Inferior parietal cortex (tissue), 1 donor: ENCODE measurements around the gene CCDC88B.

ENCODE experiments used
- DNase-seq: peaks from one replicate; pipeline ENCODE4 v3.0.0-alpha.2; 2016; ENCODE audit errors: extremely low spot score

The CCDC88B gene

DNA sequence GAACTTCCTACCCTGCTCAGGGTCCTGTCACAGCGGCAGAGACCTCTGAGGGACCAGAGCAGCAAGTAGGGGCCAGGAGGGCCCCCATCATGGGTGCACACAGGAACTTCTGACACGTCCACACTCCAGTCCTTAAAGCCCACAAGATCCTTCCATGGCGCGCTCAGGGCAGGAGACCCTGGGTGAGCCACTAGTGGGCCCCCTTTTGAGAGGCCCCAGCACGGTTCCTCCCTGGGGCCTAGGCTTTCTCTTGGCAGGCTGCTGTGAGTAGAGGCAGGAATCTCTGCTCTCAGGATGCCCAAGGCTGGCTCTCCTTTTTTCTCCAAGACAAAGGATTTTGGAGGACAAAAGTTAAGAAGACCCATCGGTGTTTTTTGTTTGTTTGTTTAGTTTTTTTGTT is 41.3 kb downstream of the CCDC88B start:
- DNase-seq: no peak

DNA sequence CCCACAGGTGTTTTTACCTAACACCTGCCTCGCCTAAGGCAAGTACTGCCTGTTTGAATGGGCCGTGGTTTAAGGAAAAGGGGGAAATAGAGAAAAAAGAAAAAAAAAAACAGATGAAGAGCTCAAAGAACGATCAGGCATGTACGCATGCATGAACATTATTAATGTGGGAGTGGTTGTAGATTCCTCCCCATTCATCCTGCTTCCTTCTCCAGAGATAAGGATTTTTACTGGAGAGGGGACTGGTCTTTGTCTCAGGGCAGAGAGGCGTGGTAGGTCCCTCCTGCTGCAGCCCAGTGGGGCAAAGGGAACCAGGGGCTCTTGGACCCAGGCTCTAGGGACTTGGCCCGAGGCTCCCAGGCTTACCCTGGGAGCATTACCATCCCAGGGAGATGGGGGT is 42.0 kb downstream of the CCDC88B start:
- no peak for DNase-seq

DNA sequence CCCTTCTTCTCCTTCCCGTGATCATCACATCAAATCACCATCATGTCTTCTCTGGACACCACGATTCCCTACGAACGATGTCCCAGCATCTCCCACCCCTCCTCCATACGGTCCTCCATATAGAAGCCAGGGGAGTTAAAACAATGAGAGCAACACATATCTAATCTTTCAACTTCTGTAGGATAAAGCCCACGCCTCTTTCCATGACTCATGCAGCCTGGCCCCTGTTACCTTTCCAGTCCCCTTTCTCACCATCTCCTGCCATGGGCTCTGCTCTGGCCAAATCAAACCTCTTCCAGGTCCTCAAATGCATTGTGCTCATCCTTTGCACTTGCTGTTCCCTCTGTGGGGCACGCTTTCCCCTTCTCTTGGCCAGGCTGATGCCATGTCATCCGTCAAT is 42.6 kb downstream of the CCDC88B start:
- no peak for DNase-seq

DNA sequence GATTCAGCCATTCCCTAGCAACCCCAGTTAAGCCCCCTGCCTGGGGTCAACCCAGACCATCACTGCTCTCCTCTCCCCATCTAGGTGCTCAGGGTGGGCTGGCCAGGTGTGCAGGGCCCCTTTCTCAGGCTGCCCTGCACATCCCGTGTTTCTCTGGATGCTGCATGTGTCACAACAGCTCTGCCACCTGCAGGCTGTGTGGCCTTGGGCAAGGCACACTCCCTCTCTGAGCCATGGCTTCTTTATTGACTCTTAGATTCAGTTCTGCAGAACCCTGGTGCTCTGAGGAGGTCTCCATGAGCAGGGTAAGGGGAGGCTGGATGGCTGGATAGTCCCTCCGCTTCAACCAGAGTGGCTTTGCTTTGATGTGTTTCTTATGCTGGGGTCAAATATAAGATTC is 43.6 kb downstream of the CCDC88B start:
- DNase-seq: no peak

DNA sequence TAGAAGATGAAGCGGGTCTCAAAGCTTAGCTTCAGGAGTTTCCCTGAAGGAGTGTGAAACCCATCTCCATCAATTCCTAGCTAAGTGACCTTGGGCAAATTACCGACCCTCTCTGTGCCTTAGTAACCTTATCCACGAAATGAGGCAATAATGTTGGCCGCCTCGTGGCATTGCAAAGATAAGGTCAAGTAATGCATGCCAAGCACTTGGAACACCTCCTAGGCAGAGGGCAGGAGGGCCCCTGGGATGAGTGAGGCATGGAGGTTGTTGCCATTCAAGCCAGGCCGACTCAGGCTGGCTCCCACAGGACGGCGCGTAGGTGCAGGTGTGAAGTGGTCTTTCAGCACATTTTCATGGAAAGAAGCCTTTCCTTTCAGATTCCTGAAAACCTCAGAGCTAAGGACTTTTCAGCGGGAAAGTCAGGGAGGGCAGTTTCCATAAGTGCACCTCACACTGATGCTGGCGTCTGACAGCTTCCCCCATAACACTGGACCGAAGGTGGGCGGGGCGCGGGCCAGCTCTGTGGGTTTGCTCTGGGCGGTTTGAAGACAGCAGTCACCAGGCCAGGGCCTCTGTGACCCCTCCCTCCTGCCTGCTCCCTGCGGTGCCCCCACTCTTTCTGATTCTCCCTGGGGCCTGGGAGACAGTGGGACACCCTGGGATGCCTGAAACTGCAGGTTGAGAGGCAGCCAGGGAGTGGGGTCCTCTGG is 44.2 kb downstream of the CCDC88B start:
- DNase-seq: no peak

DNA sequence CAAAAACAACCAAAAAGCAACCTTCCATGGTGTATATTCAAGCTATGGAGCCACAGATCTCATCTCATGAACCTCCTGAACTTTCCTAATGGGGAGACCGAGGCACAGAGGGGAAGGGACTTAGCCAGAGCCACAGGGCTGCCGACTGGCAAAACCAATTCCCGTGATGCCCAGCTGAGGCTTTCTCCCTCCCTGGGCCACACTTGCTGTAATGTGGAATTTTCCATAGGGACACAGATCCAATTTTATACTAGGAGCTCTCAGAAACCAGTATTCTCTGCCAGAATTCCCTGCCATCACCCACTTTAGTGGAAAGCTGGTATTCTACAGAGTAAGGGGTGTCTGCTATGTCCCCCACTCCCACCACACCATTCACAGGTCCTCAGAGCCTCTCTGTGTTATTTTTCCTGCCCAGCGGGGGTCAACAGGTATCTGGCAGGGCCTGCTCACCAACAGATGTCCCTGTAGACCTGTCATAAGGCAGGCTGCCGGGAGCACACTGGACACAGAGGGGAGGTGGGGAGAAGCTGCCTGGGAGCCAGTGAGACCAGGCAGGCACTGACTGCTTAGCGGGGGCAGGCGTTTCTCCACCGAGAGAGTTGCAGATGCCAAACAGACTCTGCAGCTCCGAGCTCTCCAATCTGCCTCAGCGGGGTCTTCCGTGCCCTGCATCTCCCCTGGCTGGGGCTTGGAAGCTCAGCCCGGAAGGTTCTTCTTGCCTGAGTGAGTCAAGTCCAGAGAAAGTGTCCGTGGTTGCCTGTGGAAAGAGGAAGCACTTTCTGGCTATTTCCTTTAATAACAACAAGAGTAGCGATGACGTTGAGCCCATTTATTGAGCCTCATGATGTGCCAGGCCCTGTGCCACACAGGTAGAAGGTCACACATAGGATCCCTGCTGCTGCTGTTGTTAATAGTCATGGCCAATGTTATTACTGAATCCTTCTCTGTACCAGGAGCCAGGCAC is 45.3 kb downstream of the CCDC88B start:
- peak; percentile 54 for DNase-seq

DNA sequence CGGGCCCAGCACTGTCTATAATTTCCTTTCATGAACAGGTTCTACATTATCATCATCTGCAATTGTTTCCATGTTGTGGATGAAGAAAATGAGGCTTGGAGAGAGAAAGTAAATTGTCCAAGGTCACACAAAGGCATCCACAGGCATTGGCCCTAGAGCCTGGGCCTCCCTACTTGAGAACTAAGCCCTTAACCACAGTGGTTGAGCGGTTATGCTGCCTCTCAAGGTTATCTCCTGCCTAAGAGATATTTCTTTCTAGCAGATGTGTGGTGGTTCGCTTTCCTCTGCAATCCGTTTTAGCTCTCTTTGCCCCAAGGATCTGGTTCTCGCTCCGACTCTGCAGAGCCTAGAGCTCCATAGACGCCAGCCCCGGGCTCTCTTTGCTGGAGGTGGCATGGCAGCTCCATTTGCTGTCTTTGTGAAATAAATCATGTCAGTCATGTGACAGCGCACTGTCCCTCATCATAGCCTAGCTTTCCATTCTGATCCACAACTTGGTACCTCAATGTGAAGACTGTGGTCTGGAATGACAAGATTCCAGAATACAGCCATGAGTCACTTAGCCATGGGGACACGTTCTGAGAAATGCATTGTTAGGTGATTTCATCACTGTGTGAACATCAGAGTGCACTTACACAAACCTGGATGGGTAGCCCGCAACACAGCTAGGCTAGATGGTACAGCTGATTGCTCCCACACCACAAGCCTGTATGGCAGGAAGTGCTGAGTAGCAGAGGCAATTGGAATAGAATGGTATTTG is 46.1 kb downstream of the CCDC88B start:
- DNase-seq: no peak

DNA sequence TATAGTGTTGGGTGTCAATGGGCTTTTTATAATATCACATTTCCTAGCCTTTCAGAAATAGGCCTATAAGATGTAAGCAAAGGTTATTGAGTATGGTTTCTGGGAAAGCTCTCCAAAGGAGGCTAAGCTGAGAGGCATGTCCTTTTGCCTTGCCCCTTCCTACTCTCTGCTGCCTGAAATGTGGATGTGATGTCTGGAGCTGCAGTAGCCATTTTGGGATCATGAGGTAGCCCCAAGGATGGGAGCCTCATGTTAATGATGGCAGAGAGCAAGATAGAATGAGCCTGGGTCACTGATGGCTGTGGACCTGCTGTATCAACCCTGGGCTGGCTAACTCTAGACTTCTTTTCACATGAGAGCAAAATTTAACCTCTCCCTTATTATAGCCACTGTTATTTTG is 47.9 kb downstream of the CCDC88B start:
- no peak for DNase-seq

DNA sequence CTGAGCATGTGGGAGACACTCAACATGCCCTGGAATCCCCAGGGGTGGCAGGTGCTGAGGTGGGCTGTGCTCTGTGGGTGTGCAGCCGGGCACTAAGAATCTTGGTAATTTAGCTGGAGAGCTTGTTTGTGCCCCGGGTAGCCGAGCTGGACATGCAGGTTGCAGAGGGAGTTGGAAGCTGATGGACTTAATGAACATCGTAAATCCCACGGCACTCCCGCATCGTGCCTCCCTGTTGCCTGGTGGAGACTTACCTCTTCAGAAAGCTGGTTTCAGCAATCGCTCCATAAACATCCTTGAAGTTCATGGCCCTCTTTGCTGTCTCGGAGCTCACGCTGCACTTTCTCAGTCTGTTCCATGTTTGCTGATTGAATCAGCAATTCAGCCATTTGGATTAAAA is 48.9 kb downstream of the CCDC88B start:
- no peak for DNase-seq

DNA sequence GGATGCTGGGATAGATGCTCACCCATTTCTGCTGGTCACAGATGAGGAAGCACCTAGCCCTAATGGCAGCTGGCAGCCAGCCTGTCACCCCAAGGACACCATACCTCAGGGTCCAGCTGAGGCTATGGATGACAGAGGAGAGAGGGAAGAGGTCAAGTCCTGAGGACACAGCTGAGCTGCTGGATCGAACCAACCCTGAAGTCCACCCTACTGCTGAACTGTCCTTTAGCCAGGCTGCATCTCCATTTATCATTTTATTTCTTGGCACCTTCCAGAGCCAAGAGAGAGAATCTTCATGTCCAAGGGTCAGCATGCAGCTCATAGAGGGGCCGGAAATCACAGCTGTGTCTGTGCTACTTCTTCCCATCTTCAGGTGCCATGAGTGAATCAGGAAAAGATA is 49.8 kb downstream of the CCDC88B start:
- no peak for DNase-seq

DNA sequence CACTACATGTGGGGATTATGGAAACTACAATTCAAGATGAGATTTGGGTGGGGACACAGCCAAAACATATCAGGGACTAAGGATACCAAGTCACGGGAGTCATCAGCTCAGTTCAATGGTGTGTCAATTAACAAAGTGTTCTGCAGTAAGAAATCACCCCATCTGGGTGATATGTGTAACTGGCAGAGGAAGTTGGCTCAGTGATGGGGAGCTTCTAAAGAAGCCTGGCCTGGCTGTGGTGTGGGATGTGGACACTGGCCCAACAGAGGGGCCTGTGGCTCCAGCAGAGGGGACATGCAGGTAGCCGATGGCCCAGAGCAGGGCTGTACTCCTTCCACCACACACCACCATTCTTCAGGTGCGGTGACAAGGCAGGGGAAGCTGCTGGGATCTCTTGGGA is 50.6 kb downstream of the CCDC88B start:
- DNase-seq: no peak

DNA sequence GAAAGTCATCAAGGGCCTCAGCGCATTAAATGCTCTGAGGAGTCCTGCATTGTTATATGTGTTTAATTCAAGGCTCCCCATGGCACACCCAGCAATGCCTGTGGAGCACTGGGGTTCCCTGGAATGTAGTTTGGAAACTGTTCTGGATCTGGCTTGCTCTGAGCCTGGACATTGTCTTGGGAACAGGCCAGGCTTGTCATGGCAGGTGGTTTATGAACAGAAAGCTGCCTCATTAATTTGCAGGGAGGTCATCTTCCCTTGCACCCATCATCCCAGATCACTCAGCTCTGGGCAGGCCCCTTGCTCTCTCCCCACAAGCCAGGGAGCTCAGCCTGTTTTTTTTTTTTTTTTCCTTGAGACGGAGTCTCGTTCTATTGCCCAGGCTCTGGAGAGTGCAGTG is 51.8 kb downstream of the CCDC88B start:
- no peak for DNase-seq

DNA sequence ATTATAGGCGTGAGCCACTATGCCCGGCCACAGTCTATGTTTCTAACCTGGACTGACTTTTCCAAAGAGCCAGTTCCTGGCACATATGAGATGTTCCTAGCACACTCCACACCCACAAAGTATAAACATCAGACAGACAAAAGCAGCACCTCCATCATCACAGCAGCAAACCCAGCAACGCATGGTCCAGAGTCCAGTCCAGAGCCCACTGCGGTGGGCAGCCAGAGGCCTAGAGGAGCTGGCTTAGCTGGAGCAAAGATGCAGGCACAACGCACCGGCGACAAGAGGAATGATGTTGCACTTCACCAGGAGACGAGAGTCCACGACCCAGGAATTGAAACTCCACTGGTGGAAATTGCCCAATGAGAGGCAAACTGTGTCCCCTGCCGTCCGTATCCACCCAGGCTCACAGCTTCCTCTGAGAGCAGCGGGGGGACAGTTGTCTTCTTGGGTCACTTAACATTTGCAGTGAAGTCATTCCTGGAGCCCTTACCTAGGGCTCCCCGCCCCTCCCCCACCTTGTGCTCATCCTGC is 55.6 kb downstream of the CCDC88B start:
- DNase-seq: peak; percentile 18

DNA sequence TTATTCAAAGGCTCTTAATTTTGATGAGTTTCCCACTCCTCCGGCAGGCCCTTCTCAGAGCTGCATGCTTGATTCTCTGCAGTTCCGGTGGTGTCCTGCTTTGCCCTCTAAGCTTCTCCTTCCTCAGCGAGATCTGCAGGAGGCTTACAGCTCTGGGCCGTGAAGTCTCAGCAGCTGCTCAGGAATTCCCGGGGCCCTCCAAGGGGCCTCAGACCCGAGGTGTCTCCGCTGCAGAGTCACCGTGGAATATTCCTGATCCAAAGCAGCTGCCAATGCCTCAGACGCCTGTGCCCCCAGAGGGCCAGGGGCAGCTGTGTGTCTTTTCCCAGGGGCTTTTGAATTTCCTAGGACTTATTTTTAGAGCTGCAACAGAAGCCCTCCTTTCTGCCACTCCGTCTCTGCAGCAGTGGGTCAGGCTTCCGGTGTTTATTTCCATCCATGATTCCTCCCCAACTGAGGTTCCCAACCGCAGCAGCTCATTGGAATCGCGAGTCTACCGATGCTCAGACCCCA is 56.1 kb downstream of the CCDC88B start:
- DNase-seq: no peak

DNA sequence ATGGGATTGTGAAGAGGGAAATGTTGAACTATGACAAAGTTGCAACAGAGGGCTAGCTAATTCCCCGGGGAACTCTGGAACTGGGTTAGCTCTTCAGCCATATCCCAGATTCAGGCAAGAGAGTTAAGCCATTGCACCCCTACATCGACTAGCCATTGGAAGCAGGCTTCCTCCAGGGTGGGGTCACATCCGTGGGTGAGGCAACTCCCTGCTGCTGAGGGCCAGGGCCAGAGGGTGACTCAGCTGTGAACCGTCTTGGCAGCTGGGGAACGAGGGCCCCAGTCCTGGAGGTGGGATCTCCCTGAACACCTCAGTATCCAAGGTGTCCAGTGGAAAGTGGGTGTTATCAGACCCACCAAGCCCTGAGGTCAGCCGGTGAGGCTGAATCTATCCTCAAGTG is 60.1 kb downstream of the CCDC88B start:
- no peak for DNase-seq

DNA sequence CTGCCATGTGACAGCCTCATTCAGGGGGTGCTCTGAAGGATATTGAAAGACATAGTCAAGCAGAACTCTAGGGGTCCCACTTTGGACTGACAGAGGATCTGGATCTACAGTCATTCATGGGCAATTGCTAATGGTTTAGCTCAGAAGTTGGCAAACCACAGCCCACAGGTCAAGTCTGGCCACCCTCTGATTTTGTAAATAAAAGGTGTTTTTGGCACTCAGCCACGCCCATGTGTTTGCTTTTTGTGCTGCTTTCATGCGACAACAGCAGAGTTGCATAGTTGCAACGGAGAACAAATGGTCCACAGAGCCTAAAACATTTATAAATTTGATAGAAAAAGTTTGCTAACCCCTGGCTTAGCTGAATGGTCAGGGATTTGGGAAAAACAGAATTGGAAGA is 60.7 kb downstream of the CCDC88B start:
- DNase-seq: no peak

DNA sequence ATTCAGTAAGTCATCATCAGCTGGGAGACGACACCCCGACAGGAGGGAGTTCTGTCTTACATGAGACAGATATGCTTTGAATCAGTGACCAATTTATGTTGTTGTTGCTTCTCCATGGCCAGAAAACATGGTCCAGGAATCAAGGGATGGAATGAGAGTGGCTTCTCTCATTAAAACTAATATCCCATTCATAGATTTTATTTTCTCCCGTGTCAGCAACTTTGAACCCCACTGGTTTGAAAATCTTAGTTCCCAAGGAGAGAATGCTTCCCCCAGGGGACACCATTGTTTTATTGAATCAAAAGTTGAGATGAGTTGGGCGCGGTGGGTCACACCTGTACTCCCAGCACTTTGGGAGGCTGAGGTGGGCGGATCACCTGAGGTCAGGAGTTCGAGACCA is 61.8 kb downstream of the CCDC88B start:
- no peak for DNase-seq

DNA sequence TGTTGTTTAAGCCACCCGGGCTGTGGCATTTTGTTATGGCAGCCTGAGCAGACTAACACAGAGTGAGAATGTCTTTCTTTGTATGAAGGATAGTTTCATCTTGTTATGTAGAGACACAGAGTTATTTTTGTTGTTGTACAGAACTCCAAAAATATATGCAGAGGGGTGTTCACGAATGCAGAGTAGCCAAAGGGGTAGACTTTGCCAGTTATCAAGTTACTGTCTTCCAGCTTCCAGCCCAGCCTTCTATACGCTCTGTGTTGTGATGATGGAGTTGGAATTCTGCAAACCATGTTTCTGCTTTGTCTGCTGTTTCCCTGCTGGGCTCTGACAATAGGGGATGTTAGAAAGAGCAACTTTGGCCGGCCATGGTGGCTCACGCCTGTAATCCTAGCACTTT is 63.1 kb downstream of the CCDC88B start:
- no peak for DNase-seq

DNA sequence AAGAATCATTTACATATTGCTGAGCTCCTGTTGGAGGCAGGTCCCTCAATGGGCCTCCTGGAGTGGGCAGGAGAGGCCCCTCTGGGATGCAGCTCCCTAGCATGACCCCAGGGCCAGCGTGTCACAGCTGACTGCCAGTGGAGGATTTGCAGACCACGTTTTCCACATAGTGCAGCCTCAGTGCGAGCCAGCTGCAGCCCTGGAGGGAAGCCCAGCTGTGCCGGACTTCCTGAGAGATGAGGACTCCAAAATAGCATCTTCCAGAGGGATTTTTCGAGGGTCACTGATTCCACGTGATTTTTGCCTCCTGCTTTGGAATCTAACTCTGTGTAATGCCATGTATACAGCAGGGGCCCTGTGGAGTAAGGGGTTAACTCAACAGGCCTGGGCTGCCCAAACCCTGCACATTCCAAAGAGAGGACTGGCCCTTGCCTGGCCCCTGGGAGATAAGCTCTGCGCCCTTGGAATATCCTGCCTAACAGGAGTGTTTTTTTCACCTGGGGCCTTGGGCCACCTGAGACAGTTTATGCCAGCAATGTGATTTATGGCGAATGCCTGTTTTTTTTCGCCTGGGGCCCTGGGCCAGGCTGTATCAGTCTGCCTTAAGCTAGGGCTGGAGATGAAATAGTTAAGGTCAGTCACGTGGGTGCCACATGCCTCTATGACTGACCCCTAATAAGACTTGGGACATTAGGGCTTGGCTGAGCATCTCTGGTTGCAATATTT is 66.4 kb downstream of the CCDC88B start:
- DNase-seq: no peak
